ENCODE data around the gene TAP1.
A peak's percentile ranks its signal among the peaks of the same experiment; 100 is the strongest.

TAP1 gene

GRCh38 chr6:32825966-32826365, 27.5 kb downstream of the TAP1 start:
- peaks cover 15% of the 10 kb centered on the region for H3K36me3 ChIP-seq (replicated peaks)
- TF ChIP-seq, protein P1, sequence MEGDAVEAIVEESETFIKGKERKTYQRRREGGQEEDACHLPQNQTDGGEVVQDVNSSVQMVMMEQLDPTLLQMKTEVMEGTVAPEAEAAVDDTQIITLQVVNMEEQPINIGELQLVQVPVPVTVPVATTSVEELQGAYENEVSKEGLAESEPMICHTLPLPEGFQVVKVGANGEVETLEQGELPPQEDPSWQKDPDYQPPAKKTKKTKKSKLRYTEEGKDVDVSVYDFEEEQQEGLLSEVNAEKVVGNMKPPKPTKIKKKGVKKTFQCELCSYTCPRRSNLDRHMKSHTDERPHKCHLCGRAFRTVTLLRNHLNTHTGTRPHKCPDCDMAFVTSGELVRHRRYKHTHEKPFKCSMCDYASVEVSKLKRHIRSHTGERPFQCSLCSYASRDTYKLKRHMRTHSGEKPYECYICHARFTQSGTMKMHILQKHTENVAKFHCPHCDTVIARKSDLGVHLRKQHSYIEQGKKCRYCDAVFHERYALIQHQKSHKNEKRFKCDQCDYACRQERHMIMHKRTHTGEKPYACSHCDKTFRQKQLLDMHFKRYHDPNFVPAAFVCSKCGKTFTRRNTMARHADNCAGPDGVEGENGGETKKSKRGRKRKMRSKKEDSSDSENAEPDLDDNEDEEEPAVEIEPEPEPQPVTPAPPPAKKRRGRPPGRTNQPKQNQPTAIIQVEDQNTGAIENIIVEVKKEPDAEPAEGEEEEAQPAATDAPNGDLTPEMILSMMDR (IDR thresholded peaks at IDR 0.05; ENCODE audit: low read depth, low read length, missing control alignments), result peak; percentile 59
- no peaks in the 10 kb centered on the region for H3K27me3 ChIP-seq (replicated peaks)
- in situ Hi-C loops (cut with HindIII; ENCODE audit: low pct_ligation_motif_present, low sequenced_read_pairs), result no loop called here
- DNase-seq, result peak; percentile 16
- H3K4me3 ChIP-seq (ENCODE audit: low read depth, low read length), result no peak overlapping the region
- H3K27ac ChIP-seq, result no peak overlapping the region

GRCh38 chr6:32819729-32820128, 33.8 kb downstream of the TAP1 start:
- DNase-seq, result peak; percentile 12
- Histone ChIP-seq H3K4me3 (ENCODE audit: low read depth, low read length) (no peak overlapping the region), H3K27ac (no peak overlapping the region), H3K36me3 (replicated peaks) (no peaks in the 10 kb centered on the region), H3K27me3 (replicated peaks) (no peaks in the 10 kb centered on the region)
- TF ChIP-seq, protein P1 (IDR thresholded peaks at IDR 0.05; ENCODE audit: low read depth, low read length, missing control alignments), result no peak
- in situ Hi-C loops (cut with HindIII; ENCODE audit: low pct_ligation_motif_present, low sequenced_read_pairs), result no loop called here

GRCh38 chr6:32818867-32819266, 34.6 kb downstream of the TAP1 start:
- Histone ChIP-seq H3K27me3 (replicated peaks) (no peaks in the 10 kb centered on the region), H3K27ac (no peak overlapping the region), H3K36me3 (replicated peaks) (no peaks in the 10 kb centered on the region), H3K4me3 (ENCODE audit: low read depth, low read length) (no peak overlapping the region)
- TF ChIP-seq, protein P1 (IDR thresholded peaks at IDR 0.05; ENCODE audit: low read depth, low read length, missing control alignments), result no peak
- in situ Hi-C loops (cut with HindIII; ENCODE audit: low pct_ligation_motif_present, low sequenced_read_pairs), result no loop called here
- no peak for DNase-seq

GRCh38 chr6:32816746-32817204, 36.7 kb downstream of the TAP1 start, which contains the start of gene HLA-DOB:
HLA-DOB (minus strand) TSS chr6:32817002; CDS start chr6:32816951, 51 bp downstream.
- DNase-seq, result no peak
- TF ChIP-seq, protein P1 (IDR thresholded peaks at IDR 0.05; ENCODE audit: low read depth, low read length, missing control alignments), result no peak
- Histone ChIP-seq H3K27me3 (replicated peaks) (no peaks in the 10 kb centered on the region), H3K36me3 (replicated peaks) (no peaks in the 10 kb centered on the region), H3K27ac (no peak within 1 kb of the TSS), H3K4me3 (ENCODE audit: low read depth, low read length) (no peak within 1 kb of the TSS)
- in situ Hi-C loops (cut with HindIII; ENCODE audit: low pct_ligation_motif_present, low sequenced_read_pairs), result no loop called here

DNA sequence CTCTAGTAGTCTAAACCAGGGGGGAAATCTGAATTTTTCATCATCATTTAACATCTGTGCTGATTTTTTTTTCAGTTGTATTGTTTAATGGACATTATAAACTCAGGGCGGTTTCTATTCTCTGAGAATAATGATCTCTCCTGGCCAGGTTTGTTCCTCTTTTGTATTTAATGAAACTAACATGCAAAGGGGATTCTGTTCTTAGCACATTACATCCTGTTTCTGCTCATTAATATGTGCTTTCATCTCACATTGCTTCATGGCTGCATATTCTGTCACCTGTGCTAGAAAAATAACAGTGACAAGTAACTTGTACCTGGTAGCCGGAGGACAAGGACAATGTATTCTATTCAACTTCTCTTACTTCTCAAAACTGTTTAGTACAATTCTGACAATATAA, 37.5 kb downstream of the TAP1 start:
- H3K27me3 ChIP-seq (replicated peaks), result no peaks in the 10 kb centered on the region
- in situ Hi-C loops (cut with HindIII; ENCODE audit: low pct_ligation_motif_present, low sequenced_read_pairs), result no loop called here
- DNase-seq, result no peak
- no peak overlapping the region for H3K4me3 ChIP-seq (ENCODE audit: low read depth, low read length)
- no peak overlapping the region for H3K27ac ChIP-seq
- TF ChIP-seq, protein P1 (IDR thresholded peaks at IDR 0.05; ENCODE audit: low read depth, low read length, missing control alignments), result no peak
- no peaks in the 10 kb centered on the region for H3K36me3 ChIP-seq (replicated peaks)

DNA sequence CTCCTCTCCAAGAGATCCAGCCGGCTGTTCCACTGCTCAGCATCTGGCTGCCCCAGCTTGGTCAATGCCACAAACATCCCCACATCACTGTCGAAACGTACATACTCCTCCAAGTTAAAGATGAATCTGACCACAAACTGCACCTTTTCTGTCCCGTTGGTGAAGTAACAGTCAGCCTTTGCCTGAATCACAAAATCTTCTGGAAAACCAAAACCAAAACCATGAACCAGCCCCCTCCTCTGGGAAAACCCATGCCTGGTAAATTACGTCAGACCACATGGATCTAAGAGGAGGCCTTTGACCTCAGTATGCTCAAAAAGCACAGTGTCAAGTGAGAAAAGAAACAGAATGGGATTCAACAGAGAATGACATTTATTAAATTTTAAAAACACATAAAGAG, 38.4 kb downstream of the TAP1 start:
- TF ChIP-seq, protein P1 (IDR thresholded peaks at IDR 0.05; ENCODE audit: low read depth, low read length, missing control alignments), result no peak
- in situ Hi-C loops (cut with HindIII; ENCODE audit: low pct_ligation_motif_present, low sequenced_read_pairs), result no loop called here
- peak; percentile 18 for DNase-seq
- no peaks in the 10 kb centered on the region for H3K36me3 ChIP-seq (replicated peaks)
- H3K27ac ChIP-seq, result no peak overlapping the region
- no peak overlapping the region for H3K4me3 ChIP-seq (ENCODE audit: low read depth, low read length)
- no peaks in the 10 kb centered on the region for H3K27me3 ChIP-seq (replicated peaks)

Measured in brain microvascular endothelial cell (primary cell).